H1 (cell line): ENCODE measurements around the gene PPP1R12A. TPM values are rescaled to one million over a fixed set of nuclear protein-coding genes. Genes with fewer than 3 reads are reported as not detected.

ENCODE experiments used
- EZH2 ChIP-seq: fragments of 200-600 bp; sonication (generic); IDR thresholded peaks from 2 replicates; pipeline ENCODE4 v1.7.1; 2012; ENCODE audit warnings: low read depth, mild to moderate bottlenecking, moderate library complexity, low read length, inconsistent platforms; ENCODE audit not compliant: severe bottlenecking
- GABPA ChIP-seq: IDR thresholded peaks from 2 replicates; pipeline ENCODE4 v1.6.1; 2011; ENCODE audit warnings: mild to moderate bottlenecking, low read length, moderate library complexity, borderline replicate concordance; ENCODE audit not compliant: insufficient read depth
- RXRA ChIP-seq: IDR thresholded peaks from 2 replicates; pipeline ENCODE4 v1.6.1; 2011; ENCODE audit warnings: low read depth, mild to moderate bottlenecking, low read length, moderate library complexity; ENCODE audit not compliant: insufficient read depth
- SIN3A ChIP-seq, 2 experiments: IDR thresholded peaks in 1 of 2; conservative IDR thresholded peaks in 1 of 2; 2 replicates each; pipeline ENCODE4 v1.6.1; 2011 to 2012; ENCODE audit warnings: low read length in 2 of 2, improper control_type of control experiment in 1 of 2, low read depth in 1 of 2, mild to moderate bottlenecking in 1 of 2
- SIX5 ChIP-seq: IDR thresholded peaks from 2 replicates; pipeline ENCODE4 v1.6.1; 2011; ENCODE audit warnings: mild to moderate bottlenecking, low read depth, low read length
- TBP ChIP-seq: IDR thresholded peaks from 2 replicates; pipeline ENCODE4 v1.6.1; 2011; ENCODE audit warnings: low read depth, low read length, improper control_type of control experiment
- polyA plus RNA-seq, 7 experiments: library from polyadenylated mRNA; depleted of rRNA in 3 of 7; stranded (reverse) in 5 of 7; unstranded in 2 of 7; fragments of >200 nt in 5 of 7; fragments of 200-250 nt in 2 of 7; gene quantifications; 1 replicate in 5 of 7; 2 replicates in 1 of 7; 4 replicates in 1 of 7; pipeline versions ENCODE4 v1.2.1 to v1.2.3, GENCODE V29; 2011 to 2013; ENCODE audit warnings: missing spikeins in 2 of 7, mixed read lengths in 2 of 7
- total RNA-seq: library from RNA; stranded (reverse); fragmentation: NEBNext Ultra II Directional; extraction: Animal tissue kit (Norgen Biotek cat#: 25700); gene quantifications from 2 replicates; pipeline ENCODE4 v1.2.1, GENCODE V29; 2021
- TF ChIP-seq, protein P1 (sequence below): fragments of 300-600 bp; sonication (generic); IDR thresholded peaks from 2 replicates; pipeline ENCODE4 v1.7.1; 2012; ENCODE audit warnings: low read length, moderate library complexity, mild to moderate bottlenecking, inconsistent platforms; ENCODE audit not compliant: insufficient replicate concordance

PPP1R12A gene
- total and polyA plus RNA-seq, 2 of the 8 experiments (the other 6 are each of a cell fraction or from before 2014, with no cell fraction given) = 14.7 to 81.5 TPM

DNA sequence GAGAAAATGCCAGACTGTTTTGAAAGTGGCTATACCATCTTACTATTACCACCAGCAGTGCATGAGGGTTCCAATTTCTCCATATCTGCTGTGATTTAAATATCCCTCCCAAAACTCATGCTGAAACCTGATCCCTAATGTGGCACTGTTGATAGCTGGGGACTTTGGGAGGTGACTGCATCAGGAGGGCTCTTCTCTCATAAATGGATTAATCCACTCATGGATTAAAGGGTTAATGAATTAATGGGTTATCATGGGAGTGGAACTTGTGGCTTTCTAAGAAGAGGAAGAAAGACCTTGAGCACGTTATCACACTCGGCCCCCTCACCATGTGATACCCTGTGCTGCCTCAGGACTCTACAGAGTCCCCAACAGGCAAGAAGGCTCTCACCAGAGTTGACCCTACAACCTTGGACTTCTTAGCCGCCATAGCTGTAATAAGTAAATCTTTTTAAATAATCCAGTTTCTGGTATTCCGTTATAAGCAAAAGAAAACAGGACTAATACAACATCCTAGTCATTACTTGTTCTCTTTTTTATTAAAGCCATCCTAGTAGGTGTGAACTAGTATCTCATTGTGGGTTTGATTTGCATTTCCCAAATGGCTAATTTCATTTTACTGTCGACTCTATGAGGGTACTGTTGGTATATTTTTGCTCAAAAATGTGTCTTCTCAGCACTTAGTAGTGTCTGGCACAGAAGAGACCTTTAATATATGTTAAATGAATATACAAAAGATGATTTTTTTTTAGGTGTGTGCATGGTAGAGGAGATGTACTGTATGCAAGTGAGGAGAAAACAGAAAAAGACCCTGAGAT lies 14.3 kb downstream of the PPP1R12A start (continued):
- TF ChIP-seq, protein P1, sequence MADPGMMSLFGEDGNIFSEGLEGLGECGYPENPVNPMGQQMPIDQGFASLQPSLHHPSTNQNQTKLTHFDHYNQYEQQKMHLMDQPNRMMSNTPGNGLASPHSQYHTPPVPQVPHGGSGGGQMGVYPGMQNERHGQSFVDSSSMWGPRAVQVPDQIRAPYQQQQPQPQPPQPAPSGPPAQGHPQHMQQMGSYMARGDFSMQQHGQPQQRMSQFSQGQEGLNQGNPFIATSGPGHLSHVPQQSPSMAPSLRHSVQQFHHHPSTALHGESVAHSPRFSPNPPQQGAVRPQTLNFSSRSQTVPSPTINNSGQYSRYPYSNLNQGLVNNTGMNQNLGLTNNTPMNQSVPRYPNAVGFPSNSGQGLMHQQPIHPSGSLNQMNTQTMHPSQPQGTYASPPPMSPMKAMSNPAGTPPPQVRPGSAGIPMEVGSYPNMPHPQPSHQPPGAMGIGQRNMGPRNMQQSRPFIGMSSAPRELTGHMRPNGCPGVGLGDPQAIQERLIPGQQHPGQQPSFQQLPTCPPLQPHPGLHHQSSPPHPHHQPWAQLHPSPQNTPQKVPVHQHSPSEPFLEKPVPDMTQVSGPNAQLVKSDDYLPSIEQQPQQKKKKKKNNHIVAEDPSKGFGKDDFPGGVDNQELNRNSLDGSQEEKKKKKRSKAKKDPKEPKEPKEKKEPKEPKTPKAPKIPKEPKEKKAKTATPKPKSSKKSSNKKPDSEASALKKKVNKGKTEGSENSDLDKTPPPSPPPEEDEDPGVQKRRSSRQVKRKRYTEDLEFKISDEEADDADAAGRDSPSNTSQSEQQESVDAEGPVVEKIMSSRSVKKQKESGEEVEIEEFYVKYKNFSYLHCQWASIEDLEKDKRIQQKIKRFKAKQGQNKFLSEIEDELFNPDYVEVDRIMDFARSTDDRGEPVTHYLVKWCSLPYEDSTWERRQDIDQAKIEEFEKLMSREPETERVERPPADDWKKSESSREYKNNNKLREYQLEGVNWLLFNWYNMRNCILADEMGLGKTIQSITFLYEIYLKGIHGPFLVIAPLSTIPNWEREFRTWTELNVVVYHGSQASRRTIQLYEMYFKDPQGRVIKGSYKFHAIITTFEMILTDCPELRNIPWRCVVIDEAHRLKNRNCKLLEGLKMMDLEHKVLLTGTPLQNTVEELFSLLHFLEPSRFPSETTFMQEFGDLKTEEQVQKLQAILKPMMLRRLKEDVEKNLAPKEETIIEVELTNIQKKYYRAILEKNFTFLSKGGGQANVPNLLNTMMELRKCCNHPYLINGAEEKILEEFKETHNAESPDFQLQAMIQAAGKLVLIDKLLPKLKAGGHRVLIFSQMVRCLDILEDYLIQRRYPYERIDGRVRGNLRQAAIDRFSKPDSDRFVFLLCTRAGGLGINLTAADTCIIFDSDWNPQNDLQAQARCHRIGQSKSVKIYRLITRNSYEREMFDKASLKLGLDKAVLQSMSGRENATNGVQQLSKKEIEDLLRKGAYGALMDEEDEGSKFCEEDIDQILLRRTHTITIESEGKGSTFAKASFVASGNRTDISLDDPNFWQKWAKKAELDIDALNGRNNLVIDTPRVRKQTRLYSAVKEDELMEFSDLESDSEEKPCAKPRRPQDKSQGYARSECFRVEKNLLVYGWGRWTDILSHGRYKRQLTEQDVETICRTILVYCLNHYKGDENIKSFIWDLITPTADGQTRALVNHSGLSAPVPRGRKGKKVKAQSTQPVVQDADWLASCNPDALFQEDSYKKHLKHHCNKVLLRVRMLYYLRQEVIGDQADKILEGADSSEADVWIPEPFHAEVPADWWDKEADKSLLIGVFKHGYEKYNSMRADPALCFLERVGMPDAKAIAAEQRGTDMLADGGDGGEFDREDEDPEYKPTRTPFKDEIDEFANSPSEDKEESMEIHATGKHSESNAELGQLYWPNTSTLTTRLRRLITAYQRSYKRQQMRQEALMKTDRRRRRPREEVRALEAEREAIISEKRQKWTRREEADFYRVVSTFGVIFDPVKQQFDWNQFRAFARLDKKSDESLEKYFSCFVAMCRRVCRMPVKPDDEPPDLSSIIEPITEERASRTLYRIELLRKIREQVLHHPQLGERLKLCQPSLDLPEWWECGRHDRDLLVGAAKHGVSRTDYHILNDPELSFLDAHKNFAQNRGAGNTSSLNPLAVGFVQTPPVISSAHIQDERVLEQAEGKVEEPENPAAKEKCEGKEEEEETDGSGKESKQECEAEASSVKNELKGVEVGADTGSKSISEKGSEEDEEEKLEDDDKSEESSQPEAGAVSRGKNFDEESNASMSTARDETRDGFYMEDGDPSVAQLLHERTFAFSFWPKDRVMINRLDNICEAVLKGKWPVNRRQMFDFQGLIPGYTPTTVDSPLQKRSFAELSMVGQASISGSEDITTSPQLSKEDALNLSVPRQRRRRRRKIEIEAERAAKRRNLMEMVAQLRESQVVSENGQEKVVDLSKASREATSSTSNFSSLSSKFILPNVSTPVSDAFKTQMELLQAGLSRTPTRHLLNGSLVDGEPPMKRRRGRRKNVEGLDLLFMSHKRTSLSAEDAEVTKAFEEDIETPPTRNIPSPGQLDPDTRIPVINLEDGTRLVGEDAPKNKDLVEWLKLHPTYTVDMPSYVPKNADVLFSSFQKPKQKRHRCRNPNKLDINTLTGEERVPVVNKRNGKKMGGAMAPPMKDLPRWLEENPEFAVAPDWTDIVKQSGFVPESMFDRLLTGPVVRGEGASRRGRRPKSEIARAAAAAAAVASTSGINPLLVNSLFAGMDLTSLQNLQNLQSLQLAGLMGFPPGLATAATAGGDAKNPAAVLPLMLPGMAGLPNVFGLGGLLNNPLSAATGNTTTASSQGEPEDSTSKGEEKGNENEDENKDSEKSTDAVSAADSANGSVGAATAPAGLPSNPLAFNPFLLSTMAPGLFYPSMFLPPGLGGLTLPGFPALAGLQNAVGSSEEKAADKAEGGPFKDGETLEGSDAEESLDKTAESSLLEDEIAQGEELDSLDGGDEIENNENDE = no peak
- no peak for TF ChIP-seq EZH2
- no peak for TF ChIP-seq RXRA
- TF ChIP-seq GABPA = no peak
- TF ChIP-seq SIX5 = no peak
- no peak for TF ChIP-seq SIN3A (conservative IDR thresholded peaks at IDR 0.05 in 1 of 2, IDR thresholded peaks at IDR 0.05 in 1 of 2; ENCODE audit: low read depth in 1 of 2, low read length in 2 of 2)
- no peak for TF ChIP-seq TBP
